Daoy (cell line): ENCODE data around the gene TMEM185A. TPM values are rescaled to one million over a fixed set of nuclear protein-coding genes. Genes with fewer than 3 reads are reported as not detected.
"Not testable (repeated sequence)": the region's sequence is repeated elsewhere in the genome, so short reads cannot be mapped to it uniquely, and the experiment has no call there.

ENCODE experiments used
- DNase-seq: peaks from one replicate; pipeline ENCODE4 v3.0.0-alpha.2; 2015; ENCODE audit warnings: low read depth
- total RNA-seq: library from RNA; depleted of rRNA; stranded (reverse); fragments of >200 nt; shearing (Covaris generic); gene quantifications from 2 replicates; pipeline ENCODE4 v1.2.3, GENCODE V29; 2014; rRNA removed

Gene TMEM185A
- total RNA-seq, 1 experiment from 2014 or later = 8.3 TPM

GRCh38 chrX:149551939-149552248, 79.7 kb downstream of the TMEM185A start:
- not testable (repeated sequence) for DNase-seq

- not testable (repeated sequence) for DNase-seq
Measured at GRCh38 chrX:149551245-149551938, 80.2 kb downstream of the TMEM185A start.

- not testable (repeated sequence) for DNase-seq
Measured at GRCh38 chrX:149550454-149550853, 81.1 kb downstream of the TMEM185A start.

- DNase-seq = not testable (repeated sequence)
Measured at GRCh38 chrX:149549701-149550100, 81.9 kb downstream of the TMEM185A start, which contains the start of gene HSFX3. TSS of gene HSFX3 (minus strand) at chrX:149549924. CDS start at chrX:149549852, 72 bp downstream.

- DNase-seq = not testable (repeated sequence)
Measured at GRCh38 chrX:149547782-149548181, 83.8 kb downstream of the TMEM185A start.

- DNase-seq = not testable (repeated sequence)
Measured at GRCh38 chrX:149546962-149547361, 84.6 kb downstream of the TMEM185A start.

Other genes with a start within 250 kb of the TMEM185A start
- 28.1 and 45.1 TPM in 2 replicates for gene IDS, start 126.5 kb downstream of the TMEM185A start, total RNA-seq
- 7.4 and 12.7 TPM in 2 replicates for gene EOLA1, start 90.8 kb downstream of the TMEM185A start, total RNA-seq
- not detected in 2 replicates for gene HSFX3, start 81.9 kb downstream of the TMEM185A start, total RNA-seq
- 0.11 TPM in 1 of 2 replicates, not detected in the other for gene MAGEA9B, start 44.3 kb downstream of the TMEM185A start, total RNA-seq
- not detected in 2 replicates for gene HSFX2, start 36.5 kb downstream of the TMEM185A start, total RNA-seq
- gene MAGEA11, start 80.3 kb upstream of the TMEM185A start, total RNA-seq = 46.0 and 48.3 TPM in 2 replicates
- 0.17 and 1.3 TPM in 2 replicates for gene HSFX1, start 142.3 kb upstream of the TMEM185A start, total RNA-seq
- not detected in 2 replicates for gene MAGEA9, start 150.1 kb upstream of the TMEM185A start, total RNA-seq
- gene MAGEA8, start 249.4 kb upstream of the TMEM185A start, total RNA-seq = not detected in 2 replicates